HT-29 (cell line): ENCODE data around the gene EIF5A. TPM values are rescaled to one million over a fixed set of nuclear protein-coding genes. Genes with fewer than 3 reads are reported as not detected.
A peak's percentile ranks its signal among the peaks of the same experiment; 100 is the strongest.

Experiments
- DNase-seq: peaks from one replicate; pipeline ENCODE4 v3.0.0-alpha.2; 2015; ENCODE audit warnings: low spot score
- total RNA-seq: library from RNA; depleted of rRNA; stranded (reverse); fragments of >200 nt; shearing (Covaris generic); gene quantifications from 2 replicates; pipeline ENCODE4 v1.2.3, GENCODE V29; 2014

Gene EIF5A
- total RNA-seq, 1 experiment from 2014 or later = 962 TPM

DNA sequence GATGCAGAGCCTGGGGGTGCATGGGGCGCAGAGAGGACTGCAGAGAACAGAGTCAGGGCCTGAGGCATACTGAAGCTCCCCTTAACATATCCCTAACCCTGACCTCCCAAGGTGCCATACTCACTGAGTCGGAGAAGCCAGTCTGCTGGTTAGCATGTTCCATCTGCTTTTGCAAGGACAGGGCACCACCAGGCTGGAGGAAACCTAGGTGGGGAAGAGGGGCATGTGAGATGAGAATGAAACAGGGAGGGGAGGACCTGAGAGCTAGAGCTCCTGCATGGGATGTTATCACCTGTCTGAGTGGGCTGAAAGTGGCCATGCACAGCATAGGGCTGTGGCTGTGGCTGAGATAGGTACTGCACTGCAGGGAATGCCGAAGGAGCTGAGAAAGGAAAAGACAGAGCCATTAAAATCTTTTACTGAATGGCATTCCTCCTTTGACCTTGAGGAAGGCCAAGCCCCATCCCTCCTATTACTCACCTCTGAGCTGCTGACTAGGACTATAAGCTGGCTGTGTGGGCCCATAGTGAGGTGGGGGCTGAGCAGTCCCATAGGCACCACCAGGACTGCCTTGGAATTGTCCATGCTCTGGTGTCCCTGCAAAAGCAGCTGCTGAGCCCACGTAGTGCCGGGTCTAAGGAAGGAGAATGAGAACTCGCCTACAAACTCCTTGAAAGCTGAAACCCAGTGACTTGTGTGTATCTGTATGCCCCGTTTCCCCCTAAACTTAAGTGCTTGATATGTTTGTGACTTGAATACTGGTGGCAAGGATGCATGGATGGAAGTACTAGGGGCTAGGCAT, 5.9 kb downstream of the EIF5A start:
- DNase-seq = peak; percentile 17

DNA sequence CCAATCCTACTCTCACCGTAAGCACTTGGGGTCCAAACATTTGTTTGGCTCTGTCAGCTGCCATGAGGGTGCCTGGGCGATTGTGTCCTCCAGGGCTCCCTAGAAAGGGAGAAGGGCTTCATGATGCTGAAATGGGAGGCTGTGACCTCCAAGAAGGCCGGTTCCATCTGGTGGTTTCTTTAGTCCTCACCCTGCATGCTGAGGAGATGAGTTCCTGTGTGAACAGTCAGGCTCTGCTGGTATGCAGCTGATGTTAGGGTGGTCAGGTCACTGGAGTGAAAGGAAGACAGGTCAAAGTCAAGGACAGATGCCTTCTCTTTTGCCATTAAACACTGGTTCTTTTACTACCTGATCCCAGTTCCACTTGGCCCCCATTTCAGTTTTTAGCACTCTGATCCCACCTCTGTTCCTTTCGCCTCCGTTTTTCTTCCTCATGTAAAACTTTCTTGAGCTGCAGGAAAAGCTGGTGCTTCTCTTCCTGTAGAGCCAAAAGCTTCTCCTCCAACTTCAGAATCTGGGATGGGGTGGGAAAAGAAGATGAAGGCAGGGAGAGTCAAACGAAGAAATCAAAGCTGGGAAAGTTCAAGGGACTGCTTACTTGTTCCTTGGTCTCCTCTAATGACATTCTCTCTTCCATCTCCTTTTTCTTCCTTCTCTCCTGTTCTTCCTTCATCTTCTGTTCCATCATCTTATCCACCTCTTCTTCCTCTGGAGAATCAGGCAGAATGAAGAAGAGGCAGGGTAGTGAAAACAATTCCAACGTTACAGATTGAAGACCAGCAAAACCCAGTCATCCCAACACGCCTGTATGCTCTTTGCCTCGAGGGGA, 6.7 kb downstream of the EIF5A start:
- peak; percentile 16 for DNase-seq

DNA sequence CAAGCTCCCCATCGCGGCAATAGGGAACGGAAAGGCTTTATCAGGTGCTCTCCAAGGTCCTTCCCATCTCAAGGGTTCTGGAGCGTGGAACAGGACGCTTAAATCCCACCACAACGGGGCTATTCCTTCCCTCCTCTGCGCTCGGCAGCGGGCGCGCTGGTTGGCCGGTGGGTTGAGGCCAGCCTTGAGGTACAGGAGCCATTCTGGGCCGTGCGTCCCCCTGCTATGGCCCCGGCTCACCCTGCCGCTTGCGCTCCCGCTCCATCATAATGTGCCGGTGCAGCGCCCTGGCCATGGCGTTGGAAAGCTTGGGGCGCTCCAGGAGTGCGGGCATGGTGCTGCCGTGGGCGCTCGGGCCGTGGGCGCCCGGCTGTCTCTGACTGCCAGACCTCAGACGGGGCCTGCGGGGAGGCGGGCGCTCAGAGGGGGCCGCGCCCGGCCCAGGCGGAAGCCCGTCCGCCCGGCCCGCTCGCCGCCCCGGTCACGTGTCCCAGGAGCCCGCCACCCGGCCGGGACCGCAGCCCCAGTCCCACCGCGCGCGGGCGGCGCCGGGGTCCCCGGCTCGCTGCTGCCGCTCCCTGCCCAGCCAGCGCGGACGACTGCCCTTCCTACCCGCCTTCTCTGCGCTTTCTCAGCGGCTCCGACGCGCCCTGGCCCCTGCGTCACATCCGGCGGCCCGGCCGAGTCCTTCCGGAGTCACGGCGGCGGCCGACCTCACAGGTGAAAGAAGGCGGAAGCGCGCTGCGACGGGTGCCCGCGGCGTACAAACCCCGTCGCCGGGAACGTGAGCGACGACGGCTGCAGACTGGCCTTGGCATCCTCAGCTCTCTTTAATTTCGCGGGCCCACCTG, 7.5 kb downstream of the EIF5A start, which contains the start of gene GPS2:
Gene GPS2 (minus strand): TSS at position 642 of the 851 bp plus-strand sequence. CDS start 308 bp downstream, at position 334.
- peak; percentile 73 for DNase-seq

DNA sequence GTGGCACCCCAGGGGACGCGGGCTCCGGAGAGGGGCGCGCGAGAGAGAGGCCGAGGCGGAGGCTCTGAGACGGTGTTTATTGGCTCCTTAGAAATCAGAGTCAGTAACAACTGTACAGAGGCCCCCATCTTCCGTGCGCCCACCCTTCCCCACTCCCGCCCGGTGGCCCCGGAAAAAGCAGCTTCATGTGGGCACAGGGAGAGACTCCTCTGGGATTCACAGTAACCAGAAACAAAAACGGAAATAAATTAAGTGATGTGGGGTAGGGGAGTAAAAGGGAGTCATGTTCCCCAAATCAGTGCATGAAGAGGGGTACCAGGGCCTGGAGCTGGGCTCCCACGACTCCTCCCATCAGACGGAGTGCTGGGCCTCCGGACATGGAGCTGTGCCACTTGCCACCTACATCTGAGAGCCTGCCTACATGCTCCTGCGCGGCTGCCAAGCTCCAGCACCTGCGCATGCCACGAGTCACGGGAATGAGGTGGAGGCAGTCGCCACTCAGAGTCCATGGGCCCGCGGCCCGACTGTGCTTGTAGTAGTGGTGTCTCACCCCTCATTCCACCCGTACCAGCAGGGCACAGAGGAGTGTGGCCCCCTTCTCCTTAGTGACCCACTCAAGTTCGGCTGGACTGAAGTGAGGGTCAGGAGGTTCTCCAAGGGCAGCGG, 8.3 kb downstream of the EIF5A start:
- peak; percentile 7 for DNase-seq

DNA sequence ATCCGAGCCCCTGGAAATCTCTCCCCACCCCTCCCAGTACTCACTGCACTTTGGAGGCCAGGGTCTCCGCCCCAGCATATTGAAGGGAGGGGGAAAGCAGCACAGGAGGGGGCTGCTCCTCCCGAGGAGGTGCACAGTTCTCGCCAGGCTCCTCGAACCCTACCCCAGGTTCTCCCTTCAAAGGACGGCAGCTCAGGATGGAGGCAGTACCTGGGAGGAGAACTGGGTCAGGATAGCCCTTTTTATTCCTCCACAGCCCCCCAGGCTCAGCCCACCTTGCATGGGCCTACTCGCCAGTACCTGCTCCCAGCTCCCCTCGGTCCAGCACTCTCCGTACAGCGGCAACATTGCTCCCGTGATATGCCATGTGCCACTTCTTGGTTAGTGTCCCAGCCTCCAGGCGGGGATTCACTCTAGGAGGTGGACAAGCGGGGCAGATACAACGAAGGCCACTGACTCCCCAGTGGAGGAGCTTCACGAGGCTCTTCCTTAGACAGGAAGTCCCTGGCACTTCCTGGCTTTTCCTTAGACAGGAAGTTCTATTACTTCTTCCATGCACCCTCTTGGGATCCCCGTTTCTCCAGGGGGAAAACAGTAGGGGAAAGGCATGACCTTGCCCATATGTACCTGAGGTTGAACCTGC, 9.9 kb downstream of the EIF5A start:
- no peak for DNase-seq

DNA sequence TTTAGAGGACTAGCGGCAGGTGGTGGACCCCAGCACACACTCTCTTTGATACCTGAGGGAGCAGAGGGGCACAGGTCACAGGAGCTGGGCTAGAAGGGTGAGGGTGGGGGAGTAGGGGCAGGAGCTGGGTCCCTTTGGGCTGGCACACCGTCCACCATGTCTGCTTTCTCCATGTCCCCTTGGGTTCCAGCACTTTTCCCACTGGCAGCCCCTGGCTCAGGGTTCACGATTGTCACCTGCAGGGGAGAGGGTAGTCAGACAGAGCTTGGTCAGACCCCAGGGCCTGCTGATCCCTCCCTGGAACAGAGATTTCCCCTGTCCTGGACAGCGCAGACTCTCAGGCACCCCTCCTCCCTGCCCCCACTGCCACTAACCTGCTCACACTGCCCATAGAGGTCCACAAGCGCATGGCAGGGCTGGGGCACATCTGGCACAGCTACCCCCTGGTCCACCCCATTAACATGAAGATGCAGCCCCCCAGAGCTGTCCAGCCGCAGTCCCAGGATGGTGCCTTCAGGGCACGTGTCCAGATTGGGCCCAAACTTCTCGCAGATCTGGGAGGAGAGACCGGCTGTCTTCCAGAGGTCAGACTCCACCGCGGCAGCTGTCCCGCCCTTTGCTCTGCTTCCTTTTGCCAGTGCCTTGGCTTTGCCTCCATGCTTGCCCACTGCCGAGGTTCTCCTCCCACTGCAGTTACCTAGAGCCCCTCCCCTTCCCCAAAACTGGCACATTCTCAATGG, 10.9 kb downstream of the EIF5A start:
- no peak for DNase-seq

DNA sequence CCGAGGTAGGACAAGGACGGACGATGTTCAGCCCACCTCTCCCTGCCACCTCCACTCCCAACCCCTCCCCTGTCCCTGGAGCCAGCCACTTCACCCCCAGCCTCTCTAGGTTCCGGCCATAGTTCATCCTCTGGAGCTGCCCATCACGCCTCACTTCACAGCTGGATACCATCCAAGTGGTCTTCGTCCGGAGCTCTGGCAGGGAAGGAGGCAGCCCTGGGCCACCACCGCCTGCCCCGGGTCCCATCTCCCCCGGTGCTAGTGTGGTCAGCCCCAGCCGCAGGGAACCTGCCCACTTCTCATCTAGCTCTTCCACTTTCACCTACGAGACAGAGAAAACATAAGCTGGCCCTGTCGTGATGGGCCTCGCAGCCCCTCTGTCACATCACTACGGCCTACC, 14.0 kb downstream of the EIF5A start:
- no peak for DNase-seq

DNA sequence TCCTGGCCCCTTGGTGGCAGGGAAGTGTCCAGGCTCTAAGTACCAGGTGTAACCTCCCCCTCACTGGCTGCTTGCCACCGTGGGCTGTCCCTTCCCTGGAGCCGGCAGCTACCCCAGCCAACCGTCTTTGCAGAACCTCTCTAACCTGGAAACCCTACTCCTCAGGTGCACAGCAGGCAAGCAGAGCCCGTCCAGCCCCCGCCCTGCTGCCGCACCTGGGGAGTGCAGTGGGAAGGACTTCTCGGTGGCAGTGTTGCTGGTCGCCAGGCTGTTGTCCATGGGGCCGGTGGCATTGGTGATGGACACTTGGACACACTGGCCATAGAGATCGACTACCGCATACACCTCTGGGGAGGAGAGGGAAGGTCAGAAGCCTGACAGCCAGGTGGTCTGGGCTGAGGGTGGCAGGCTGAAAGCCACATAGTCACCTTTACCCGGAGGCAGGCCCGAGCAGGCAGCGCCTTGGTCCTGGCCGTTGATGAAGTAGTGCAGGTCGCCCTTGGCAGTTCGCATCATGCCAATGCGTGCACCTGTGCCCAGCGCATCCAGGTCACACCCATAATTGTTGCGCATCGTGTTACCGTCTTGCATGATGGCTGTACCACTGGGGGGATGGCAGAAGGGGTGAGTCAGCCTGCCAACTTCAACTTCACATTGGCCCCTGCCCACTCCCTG, 15.2 kb downstream of the EIF5A start:
- no peak for DNase-seq

DNA sequence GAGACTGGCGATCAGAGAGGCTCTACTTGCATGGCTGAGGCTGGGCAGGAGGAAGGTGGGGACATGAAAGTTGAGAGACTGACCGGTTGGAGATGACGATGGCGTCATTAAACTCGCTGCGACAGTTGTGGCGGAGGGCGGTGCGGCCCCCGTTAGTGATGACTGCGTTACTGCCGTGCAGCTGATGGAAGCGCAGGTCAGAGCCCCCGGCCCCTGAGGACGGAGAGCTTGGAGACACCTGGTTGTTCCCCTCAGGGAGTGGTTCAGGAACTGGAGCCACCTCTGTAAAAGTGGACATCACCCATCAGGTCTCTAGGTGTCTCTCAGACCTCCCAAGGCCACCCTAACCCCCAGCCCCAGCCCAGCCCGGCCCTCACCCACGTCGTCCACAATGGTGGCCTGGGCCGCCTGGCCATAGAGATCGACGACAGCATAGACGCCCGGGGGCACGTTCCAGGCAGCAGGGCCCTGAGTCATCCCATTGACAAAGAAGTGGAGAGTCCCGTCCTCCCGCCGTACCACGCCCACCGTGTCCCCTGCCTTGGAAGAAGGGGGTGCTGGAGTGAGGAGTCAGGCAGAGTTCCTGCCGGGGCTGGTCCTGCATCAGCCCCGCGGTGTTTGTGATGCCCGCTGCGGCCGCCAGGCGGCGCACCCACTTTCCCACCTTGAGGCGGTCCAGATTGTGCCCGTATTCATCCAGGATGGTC, 16.5 kb downstream of the EIF5A start:
- DNase-seq = peak; percentile 20

DNA sequence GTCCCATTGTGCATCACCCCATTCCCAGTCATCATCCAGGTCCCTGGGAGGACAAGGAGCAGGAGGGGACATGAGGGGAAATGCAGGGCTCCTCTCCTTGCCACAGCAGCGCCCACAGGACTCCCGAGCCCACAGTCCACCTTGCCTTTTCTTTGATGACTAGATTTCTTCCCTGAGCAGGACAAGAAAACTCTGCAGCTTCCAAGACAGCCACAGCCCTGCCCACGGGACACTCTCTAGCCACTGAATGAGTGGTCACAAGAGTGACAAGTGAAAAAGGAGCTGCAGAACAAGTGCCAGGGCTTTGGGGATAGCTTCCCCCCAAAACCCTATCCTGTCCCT, 17.0 kb downstream of the EIF5A start:
- DNase-seq = no peak

DNA sequence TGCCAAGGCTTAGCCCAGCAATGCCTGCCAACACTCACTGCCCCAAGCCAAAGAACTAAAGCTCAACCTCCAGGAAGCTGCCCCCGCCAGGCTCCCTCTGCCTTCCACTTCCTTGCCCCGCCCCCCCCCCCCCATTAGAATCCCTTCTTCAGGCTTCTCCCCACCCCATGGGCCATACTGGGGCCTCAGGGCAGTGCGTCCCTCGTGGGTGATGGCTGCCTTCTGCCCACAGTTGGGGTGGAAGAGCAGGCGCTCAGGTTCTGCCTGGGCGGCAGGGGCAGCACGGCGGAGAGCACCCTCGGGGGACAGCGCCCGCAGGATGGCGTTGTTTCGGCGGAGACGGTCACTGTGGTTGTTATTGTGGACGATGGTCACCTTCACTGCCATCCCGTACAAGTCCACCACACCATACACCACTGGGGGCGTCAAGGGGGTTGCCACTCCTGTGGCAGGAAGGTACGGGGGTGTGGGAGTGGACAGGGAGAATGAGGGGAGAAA, 17.7 kb downstream of the EIF5A start:
- DNase-seq = no peak

DNA sequence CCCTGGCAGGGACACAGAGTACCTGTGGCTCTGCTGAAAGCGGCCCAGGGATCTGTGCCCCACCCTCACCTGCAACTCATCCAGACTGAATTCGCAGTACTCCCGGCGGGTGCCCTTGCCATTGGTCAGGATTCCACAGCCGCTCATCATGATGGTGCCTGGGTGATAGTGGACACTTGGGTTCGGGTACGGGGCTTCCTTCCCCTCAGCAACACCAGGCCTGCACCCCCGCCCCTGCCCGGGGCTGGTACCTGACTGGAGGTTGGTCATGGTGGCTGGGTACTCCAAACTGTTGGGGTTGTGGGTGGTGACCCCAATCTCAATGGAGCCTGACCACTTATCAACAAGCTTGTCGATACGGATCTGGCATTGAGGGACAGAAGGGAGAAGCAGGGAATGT, 18.8 kb downstream of the EIF5A start:
- DNase-seq = no peak

DNA sequence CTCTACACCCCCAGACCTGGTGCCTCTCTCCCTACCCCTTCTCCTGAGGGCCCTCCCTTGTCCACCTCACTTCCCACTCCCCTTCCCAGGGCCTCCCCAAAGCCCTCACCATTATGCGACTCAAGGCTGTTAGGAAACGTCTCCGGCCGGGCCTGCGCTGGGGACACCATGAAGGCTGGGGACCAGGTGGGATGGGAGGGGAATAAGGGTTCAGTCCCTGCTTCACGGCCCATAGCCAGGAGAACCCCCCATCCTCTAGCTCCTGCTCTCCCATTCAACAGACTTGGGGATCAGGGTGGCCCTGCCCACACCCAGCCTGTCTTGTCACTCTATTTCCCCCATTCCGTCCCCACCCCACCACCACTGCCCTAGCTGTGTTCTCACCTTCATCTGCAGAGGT, 19.6 kb downstream of the EIF5A start:
- no peak for DNase-seq

DNA sequence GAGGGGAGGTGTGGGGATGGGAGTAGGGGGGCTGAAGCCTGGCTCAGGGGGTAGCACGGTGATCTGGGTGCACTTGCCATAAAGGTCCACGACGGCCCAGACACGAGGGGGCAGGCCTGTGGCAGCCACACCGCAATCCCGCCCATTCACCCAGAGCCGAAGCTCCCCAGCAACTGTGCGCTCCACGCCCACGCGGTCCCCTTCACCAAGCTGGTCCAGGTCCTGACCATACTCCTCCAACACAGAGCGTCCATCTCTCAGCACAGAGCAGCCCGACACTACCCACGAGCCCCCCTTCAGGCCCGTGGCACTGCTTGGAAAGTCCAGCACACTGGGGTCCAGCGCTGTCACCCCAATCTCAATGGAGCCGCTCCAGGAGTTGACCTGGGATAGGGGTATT, 20.1 kb downstream of the EIF5A start:
- DNase-seq = no peak

DNA sequence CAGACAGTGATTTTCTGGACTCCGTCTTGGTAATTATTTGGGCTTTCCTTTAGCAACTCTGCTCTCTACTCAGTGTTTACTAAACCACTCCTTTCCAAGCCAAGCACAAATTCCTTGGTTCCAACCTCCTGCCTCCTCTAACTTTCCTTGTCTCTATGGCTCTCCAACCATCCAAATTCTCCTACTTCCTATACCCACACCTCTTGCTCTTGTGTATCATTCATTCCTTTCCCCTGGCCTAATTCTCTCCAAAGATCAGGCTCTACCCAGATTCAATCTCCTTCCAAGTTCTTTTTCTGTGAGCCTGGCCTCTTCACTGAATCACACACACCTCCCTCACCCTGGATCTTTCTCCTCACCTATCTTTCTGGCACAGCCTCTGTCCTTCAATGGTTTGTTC, 20.6 kb downstream of the EIF5A start:
- DNase-seq = no peak

DNA sequence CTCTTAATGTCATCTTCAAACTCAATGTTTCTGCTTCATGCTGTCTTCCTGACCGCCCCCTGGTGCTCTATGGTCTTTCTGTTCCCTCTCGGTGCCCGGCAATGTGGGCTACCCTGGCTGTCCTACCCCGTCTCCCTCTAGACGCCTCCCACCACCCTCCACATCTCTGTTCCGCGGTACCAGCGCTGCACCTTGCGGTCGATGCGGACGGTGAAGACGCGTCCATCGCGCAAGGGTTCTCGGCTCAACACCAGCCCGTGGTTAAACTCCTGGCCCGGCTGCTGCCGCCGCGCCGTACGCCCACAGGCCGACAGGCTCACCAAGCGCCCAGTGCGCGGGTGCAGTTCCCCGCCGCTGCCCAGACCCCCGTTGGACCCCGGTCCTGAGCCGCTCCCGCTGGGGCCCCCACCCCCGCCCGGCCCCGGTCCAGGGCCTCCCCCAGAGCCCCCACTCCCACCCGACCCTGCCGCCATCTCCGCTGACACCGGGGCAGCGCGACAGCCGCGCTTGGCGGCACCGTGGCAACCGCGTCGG, 21.5 kb downstream of the EIF5A start, which contains the start of gene NEURL4:
Gene NEURL4 (minus strand): TSS at position 496 of the 534 bp plus-strand sequence. CDS start 23 bp downstream, at position 473.
- DNase-seq = no peak

DNA sequence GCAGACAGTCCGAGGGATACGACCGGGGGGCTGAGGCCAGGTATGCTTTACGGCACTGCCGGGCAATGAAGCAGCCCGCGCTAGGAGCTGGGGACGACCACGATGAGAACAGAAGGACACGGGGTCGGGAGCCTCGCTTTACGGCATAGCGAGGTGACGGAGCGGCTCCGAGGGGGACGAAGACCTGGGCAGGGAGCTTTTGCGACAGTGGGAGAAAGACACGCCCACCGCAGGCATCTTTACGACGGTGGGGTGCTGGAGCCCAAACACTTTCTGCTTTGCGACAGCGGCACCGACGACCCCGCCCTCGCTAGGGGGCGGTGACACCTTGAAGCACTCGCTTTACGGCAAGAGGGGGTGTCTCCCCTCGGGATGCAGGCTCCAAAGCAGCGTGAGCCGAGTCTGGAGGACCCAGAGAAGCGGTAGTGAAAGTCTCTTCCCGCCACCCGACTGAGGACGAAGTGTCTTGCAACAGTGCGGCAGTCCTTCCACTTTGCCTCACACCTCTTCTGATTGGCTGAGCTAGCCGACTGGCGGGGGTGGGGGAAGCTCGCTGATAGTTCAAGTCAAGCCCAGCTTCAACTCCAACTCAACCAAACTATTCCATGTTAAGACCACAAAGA, 22.1 kb downstream of the EIF5A start:
- peak; percentile 92 for DNase-seq
